ENCODE results near the gene CACNA1I.

GRCh38 chr22:39537975-39538374 is 32.6 kb upstream of the CACNA1I start:
- no peak for TF ChIP-seq CTCF (IDR thresholded peaks at IDR 0.05)
- no peak for TF ChIP-seq POLR2A (IDR thresholded peaks at IDR 0.05)
